Heart left ventricle (tissue), 13 donors: Measurements from ENCODE around the gene AMER3.

Experiments used
- CTCF ChIP-seq, 12 donors: fragments of 200-600 bp; sonication (generic) in 4 of 12; IDR thresholded peaks; one replicate each; pipeline versions ENCODE4 v1.5.0 to v1.8.0; 2018 to 2022; ENCODE audit warnings: antibody characterized with exemption in 12 of 12, mild to moderate bottlenecking in 5 of 12
- POLR2A ChIP-seq, 2 donors: fragments of 450-650 bp; IDR thresholded peaks; one replicate each; pipeline ENCODE4 v1.6.1; 2017; ENCODE audit warnings: antibody characterized with exemption in 2 of 2, mild to moderate bottlenecking in 2 of 2, moderate library complexity in 2 of 2
- donor health status: ischemic (EF 13 %, LVEDD 7.1; RV severe dilation, severe dysfunction).
- donor health status: DM: no; HTN: yes; CAD: no.
- donor health status: DM: no; HTN: no; CAD: no.
- donor health status: ischemic (EF 25% LVEDD 6.9; RV normal size, moderate dysfunction).
- donor health status: ischemic (EF 25% LVEDD 5.7; RV mildly dilated, moderate dysfunction).
- donor health status: ischemic (EF 35%, LVEDD 5.7; RV mildly dilated, moderate dysfunction).
- donor health status: nonischemic (EF 11% LVEDD 7.7; RV severe dilation, severe dysfunction).
- donor health status: DM: yes; HTN: yes; CAD: no.
- donor health status: PGD.
- donor health status: ischemic (EF 29% LVEDD 5.4; RV normal size, mild dysfunction).
- donor health status: nonischemic (EF 23%, LVEDD 6.1; RV moderate dilation, normal function).

- TF ChIP-seq CTCF (IDR thresholded peaks at IDR 0.05): no peak
- no peak for TF ChIP-seq POLR2A (IDR thresholded peaks at IDR 0.05)
These were observed 14.7 kb upstream of the AMER3 start for GRCh38 chr2:130740671-130741070.
